Activated naive CD4-positive, alpha-beta T cell treated with anti-CD3 and anti-CD28 coated beads, Interleukin-2, amount 10 ng/mL, durations not matched to agents 5 hours and 36 hours (primary cell): ENCODE results near the gene CDC7. TPM values are rescaled to one million over a fixed set of nuclear protein-coding genes. Genes with fewer than 3 reads are reported as not detected.

Source experiments
- total RNA-seq, 2 experiments: library from RNA; stranded (reverse); gene quantifications; one replicate each; pipeline ENCODE4 v1.2.3, GENCODE V29; 2021

CDC7 gene
- total RNA-seq, result 10 to 100 TPM; 16.4 to 18.4 TPM

GRCh38 chr1:91500756-91501522, at the start of gene CDC7:
TSS of gene CDC7 (plus strand) at chr1:91500851. CDS start at chr1:91501717, 866 bp downstream.

Other genes with a start within 250 kb of the CDC7 start
- not detected for gene HFM1, start 96.0 kb upstream of the CDC7 start, total RNA-seq